ENCODE measurements around the gene ATG7.

The ATG7 gene

DNA sequence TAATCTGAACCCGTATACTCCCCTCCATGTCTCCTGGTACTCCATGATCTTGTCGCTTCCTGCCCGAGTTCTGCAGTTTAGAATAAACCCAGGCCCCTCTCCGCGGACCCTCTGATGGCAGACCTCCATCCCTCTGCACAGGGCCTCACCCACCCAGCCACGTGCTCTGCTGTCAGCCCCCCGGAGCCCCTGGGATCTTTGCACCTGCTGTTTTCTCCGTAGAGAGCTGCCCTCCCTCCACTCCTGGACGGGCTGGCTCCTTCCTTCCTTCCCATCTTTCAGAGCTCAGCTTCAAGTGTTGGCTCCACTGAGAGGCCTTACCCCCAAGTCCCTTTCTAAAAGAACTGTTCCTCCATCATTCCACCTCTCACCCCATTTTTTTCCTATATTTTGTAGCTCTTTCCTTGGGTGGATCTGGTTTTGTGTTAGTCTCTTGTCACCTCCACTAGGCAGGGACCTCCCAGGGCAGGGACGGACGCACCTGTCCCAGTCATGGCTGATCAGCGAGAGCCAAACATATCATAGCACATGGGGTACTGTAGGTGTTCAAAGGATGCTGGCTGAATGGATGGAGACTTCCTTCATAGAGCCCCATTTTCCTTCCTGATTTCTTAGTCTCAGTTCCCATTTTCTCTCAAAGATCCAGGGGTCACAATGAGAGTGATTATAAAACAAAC is 264.9 kb downstream of the ATG7 start:
- H4K20me1 ChIP-seq (ENCODE audit: insufficient read depth, low read length): 0 out of 2 replicates have a peak, but pooled peaks cover 4% of the 10 kb centered on the region
- no peak for DNase-seq

DNA sequence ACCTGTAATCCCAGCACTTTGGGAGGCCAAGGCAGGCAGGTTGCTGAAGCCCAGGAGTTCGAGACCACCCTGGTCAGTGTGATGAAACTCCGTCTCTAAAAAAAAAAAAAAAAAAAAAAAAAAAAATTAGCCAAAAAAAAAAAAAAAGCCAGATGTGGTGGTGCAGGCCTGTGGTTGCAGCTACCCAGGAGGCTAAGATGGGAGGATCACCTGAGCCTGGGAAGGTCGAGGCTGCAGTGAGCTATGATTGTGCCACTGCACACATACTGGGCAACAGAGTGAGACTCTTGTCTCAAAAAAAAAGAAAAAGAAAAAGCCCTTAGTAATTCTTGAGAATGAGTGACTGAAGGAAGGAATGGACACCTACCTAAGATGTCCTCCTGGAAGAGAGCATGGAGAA is 266.4 kb downstream of the ATG7 start:
- H3K79me2 ChIP-seq (ENCODE audit: insufficient read depth, low read length): no peaks in the 10 kb centered on the region
- H3K9ac ChIP-seq (ENCODE audit: low read depth, low read length): no peak overlapping the region
- H3K27ac ChIP-seq (ENCODE audit: low read length): no peak overlapping the region
- DNase-seq (no peak), ATAC-seq (ENCODE audit: insufficient read depth, low read depth) (0 out of 3 replicates have a peak, but pooled peaks have one; percentile 27)
- no peak overlapping the region for H3K4me2 ChIP-seq (ENCODE audit: insufficient read depth, low read length)
- no peak overlapping the region for H3K4me3 ChIP-seq (ENCODE audit: low read depth in 1 of 2, low read length in 2 of 2)
- no peaks in the 10 kb centered on the region for H3K36me3 ChIP-seq (ENCODE audit: insufficient read depth, low read length)
- H3K9me3 ChIP-seq (ENCODE audit: insufficient read depth, low read length, severe bottlenecking): no peaks in the 10 kb centered on the region
- no peak for TF ChIP-seq EZH2 (IDR thresholded peaks at IDR 0.05; ENCODE audit: borderline replicate concordance, low read depth, low read length, severe bottlenecking)
- no peak for TF ChIP-seq CTCF (IDR thresholded peaks at IDR 0.05; ENCODE audit: borderline replicate concordance, extremely low read depth, low read length, poor library complexity, severe bottlenecking)
- H3K4me1 ChIP-seq (ENCODE audit: insufficient read depth, low read length): no peaks in the 10 kb centered on the region
- H2AFZ ChIP-seq (ENCODE audit: low read depth, low read length): no peak overlapping the region
- H3K27me3 ChIP-seq (ENCODE audit: insufficient read depth, low read length, poor library complexity): no peaks in the 10 kb centered on the region
- 0 out of 2 replicates have a peak, but pooled peaks cover 4% of the 10 kb centered on the region for H4K20me1 ChIP-seq (ENCODE audit: insufficient read depth, low read length)

More for the DNA sequence above, 264.9 kb downstream of the ATG7 start:
- Histone ChIP-seq H3K9ac (ENCODE audit: low read depth, low read length) (no peak overlapping the region), H2AFZ (ENCODE audit: low read depth, low read length) (no peak overlapping the region), H3K4me1 (ENCODE audit: insufficient read depth, low read length) (no peaks in the 10 kb centered on the region), H3K27ac (ENCODE audit: low read length) (no peak overlapping the region), H3K4me3 (ENCODE audit: low read depth in 1 of 2, low read length in 2 of 2) (no peak overlapping the region), H3K4me2 (ENCODE audit: insufficient read depth, low read length) (no peak overlapping the region), H3K36me3 (ENCODE audit: insufficient read depth, low read length) (no peaks in the 10 kb centered on the region), H3K27me3 (ENCODE audit: insufficient read depth, low read length, poor library complexity) (no peaks in the 10 kb centered on the region), H3K9me3 (ENCODE audit: insufficient read depth, low read length, severe bottlenecking) (no peaks in the 10 kb centered on the region), H3K79me2 (ENCODE audit: insufficient read depth, low read length) (no peaks in the 10 kb centered on the region)
- TF ChIP-seq CTCF (IDR thresholded peaks at IDR 0.05; ENCODE audit: borderline replicate concordance, extremely low read depth, low read length, poor library complexity, severe bottlenecking): no peak
- ATAC-seq (ENCODE audit: insufficient read depth, low read depth): no peak

DNA sequence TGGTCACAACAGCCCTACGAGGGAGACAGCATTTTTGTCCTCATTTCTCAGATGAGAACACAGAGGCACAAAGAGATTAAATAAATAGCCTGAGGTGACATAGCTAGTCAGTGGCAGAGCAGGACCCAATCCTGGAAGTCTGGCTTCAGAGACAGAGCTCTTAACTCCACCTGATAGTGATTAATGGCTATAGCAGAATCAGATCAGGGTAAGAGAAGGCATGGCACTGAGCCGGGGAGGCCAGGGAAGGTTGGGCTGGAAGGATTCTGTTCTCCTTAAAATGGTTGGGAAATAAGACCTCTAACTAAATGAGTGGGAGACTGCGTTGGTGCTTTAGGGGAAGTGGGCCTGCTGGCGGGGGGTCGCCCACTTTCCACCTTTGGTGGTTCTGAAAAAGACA is 267.0 kb downstream of the ATG7 start:
- ATAC-seq (ENCODE audit: insufficient read depth, low read depth) (no peak), DNase-seq (no peak)
- Histone ChIP-seq H3K4me1 (ENCODE audit: insufficient read depth, low read length) (no peaks in the 10 kb centered on the region), H3K27ac (ENCODE audit: low read length) (no peak overlapping the region), H3K27me3 (ENCODE audit: insufficient read depth, low read length, poor library complexity) (no peaks in the 10 kb centered on the region), H3K9ac (ENCODE audit: low read depth, low read length) (no peak overlapping the region), H3K9me3 (ENCODE audit: insufficient read depth, low read length, severe bottlenecking) (no peaks in the 10 kb centered on the region), H3K36me3 (ENCODE audit: insufficient read depth, low read length) (no peaks in the 10 kb centered on the region), H2AFZ (ENCODE audit: low read depth, low read length) (no peak overlapping the region), H3K79me2 (ENCODE audit: insufficient read depth, low read length) (no peaks in the 10 kb centered on the region), H3K4me3 (ENCODE audit: low read depth in 1 of 2, low read length in 2 of 2) (no peak overlapping the region), H3K4me2 (ENCODE audit: insufficient read depth, low read length) (no peak overlapping the region), H4K20me1 (ENCODE audit: insufficient read depth, low read length) (peaks cover 9% of the 10 kb centered on the region; the same call in 1 of the 2 replicates)
- TF ChIP-seq EZH2 (IDR thresholded peaks at IDR 0.05; ENCODE audit: borderline replicate concordance, low read depth, low read length, severe bottlenecking) (no peak), CTCF (IDR thresholded peaks at IDR 0.05; ENCODE audit: borderline replicate concordance, extremely low read depth, low read length, poor library complexity, severe bottlenecking) (no peak)
